CD14-positive monocyte (primary cell): Measurements from ENCODE around the gene RAD51C. TPM values are rescaled to one million over a fixed set of nuclear protein-coding genes. Genes with fewer than 3 reads are reported as not detected.

Experiments
- DNase-seq, 3 donors: peaks; one replicate each; pipeline ENCODE4 v3.0.0-alpha.2; 2011 to 2022
- H2AFZ ChIP-seq: 2 replicates; pipeline ENCODE4 v1.6.0; 2012; ENCODE audit warnings: mild to moderate bottlenecking, low read depth, low read length, inconsistent platforms; ENCODE audit not compliant: insufficient read depth, poor library complexity, severe bottlenecking
- H3K27ac ChIP-seq, 2 donors: 1 replicate in 1 of 2; 2 replicates in 1 of 2; pipeline ENCODE4 v1.5.1; 2012 to 2013; ENCODE audit warnings: low read length in 2 of 2, control low read depth in 1 of 2, inconsistent platforms in 1 of 2, low read depth in 1 of 2, mild to moderate bottlenecking in 1 of 2
- H3K27me3 ChIP-seq, 2 donors: one replicate each; pipeline versions ENCODE4 v1.6.0 to v1.6.1; 2011 to 2013; ENCODE audit warnings: low read length in 2 of 2; ENCODE audit not compliant: control insufficient read depth in 2 of 2, insufficient read depth in 2 of 2
- H3K36me3 ChIP-seq, 2 donors: replicated peaks in 1 of 2; 1 replicate in 1 of 2; 2 replicates in 1 of 2; pipeline versions ENCODE4 v1.5.1 to v1.6.1; 2012 to 2013; ENCODE audit warnings: low read length in 2 of 2, control low read depth in 1 of 2, inconsistent platforms in 1 of 2, mild to moderate bottlenecking in 1 of 2; ENCODE audit not compliant: insufficient read depth in 2 of 2, control insufficient read depth in 1 of 2
- H3K4me1 ChIP-seq, 2 donors: 1 replicate in 1 of 2; 2 replicates in 1 of 2; pipeline versions ENCODE4 v1.5.1 to v1.6.1; 2012 to 2013; ENCODE audit warnings: low read length in 2 of 2, control low read depth in 1 of 2, inconsistent platforms in 1 of 2, mild to moderate bottlenecking in 1 of 2, moderate library complexity in 1 of 2; ENCODE audit not compliant: insufficient read depth in 2 of 2, control insufficient read depth in 1 of 2
- H3K4me2 ChIP-seq: replicated peaks from 2 replicates; pipeline ENCODE3; 2012; ENCODE audit warnings: low read length, moderate library complexity, mild to moderate bottlenecking; ENCODE audit not compliant: poor library complexity, severe bottlenecking; ENCODE audit errors: extremely low read depth
- H3K4me3 ChIP-seq, 3 experiments: fragments of 200-600 bp in 1 of 3; sonication (generic) in 1 of 3; replicated peaks in 1 of 3; 1 replicate in 2 of 3; 2 replicates in 1 of 3; pipeline ENCODE4 v1.5.1; 2011 to 2013; ENCODE audit warnings: low read length in 3 of 3, mild to moderate bottlenecking in 3 of 3, control low read depth in 2 of 3, low read depth in 2 of 3, inconsistent platforms in 1 of 3, moderate library complexity in 1 of 3
- H3K79me2 ChIP-seq: 2 replicates; pipeline ENCODE4 v1.6.0; 2012; ENCODE audit warnings: mild to moderate bottlenecking, control low read depth, inconsistent platforms, low read length, moderate library complexity; ENCODE audit not compliant: insufficient read depth
- H3K9ac ChIP-seq: 2 replicates; pipeline ENCODE4 v1.6.0; 2017; ENCODE audit warnings: low read length, mild to moderate bottlenecking; ENCODE audit not compliant: insufficient read depth, poor library complexity, severe bottlenecking
- H3K9me3 ChIP-seq, 2 donors: replicated peaks in 1 of 2; 1 replicate in 1 of 2; 2 replicates in 1 of 2; pipeline versions ENCODE4 v1.5.1 to v1.6.1; 2012 to 2013; ENCODE audit warnings: low read length in 2 of 2, control low read depth in 1 of 2; ENCODE audit not compliant: control insufficient read depth in 1 of 2, insufficient read depth in 1 of 2
- H4K20me1 ChIP-seq: 2 replicates; pipeline ENCODE4 v1.6.0; 2012; ENCODE audit warnings: mild to moderate bottlenecking, low read length, control low read depth, moderate library complexity; ENCODE audit not compliant: insufficient read depth
- H3K27ac Mint-ChIP-seq, 7 donors: one replicate each; pipeline ENCODE4 v1.8.0; 2020; ENCODE audit warnings: mild to moderate bottlenecking in 7 of 7, mixed read lengths in 7 of 7, moderate library complexity in 6 of 7, inconsistent platforms in 2 of 7
- H3K27me3 Mint-ChIP-seq, 3 donors: one replicate each; pipeline ENCODE4 v1.8.0; 2021 to 2022; ENCODE audit warnings: low read depth in 3 of 3, mild to moderate bottlenecking in 3 of 3, mixed read lengths in 3 of 3, moderate library complexity in 3 of 3, inconsistent platforms in 1 of 3
- H3K36me3 Mint-ChIP-seq, 2 donors: one replicate each; pipeline ENCODE4 v1.8.0; 2020; ENCODE audit warnings: mixed read lengths in 2 of 2, inconsistent platforms in 1 of 2, mild to moderate bottlenecking in 1 of 2
- H3K4me1 Mint-ChIP-seq: one replicate; pipeline ENCODE4 v1.8.0; 2020; ENCODE audit warnings: mild to moderate bottlenecking, mixed read lengths
- H3K4me3 Mint-ChIP-seq, 2 donors: one replicate each; pipeline ENCODE4 v1.8.0; 2020; ENCODE audit warnings: mild to moderate bottlenecking in 2 of 2, mixed read lengths in 2 of 2, moderate library complexity in 1 of 2
- H3K9me3 Mint-ChIP-seq, 7 donors: one replicate each; pipeline ENCODE4 v1.8.0; 2020 to 2022; ENCODE audit warnings: mixed read lengths in 7 of 7, mild to moderate bottlenecking in 6 of 7, moderate library complexity in 6 of 7, inconsistent platforms in 2 of 7
- CTCF ChIP-seq: fragments of 200-600 bp; IDR thresholded peaks from one replicate; pipeline ENCODE4 v1.8.0; 2022; ENCODE audit warnings: antibody characterized with exemption, mild to moderate bottlenecking
- WGBS: methylation state at CpG from one replicate; pipeline ENCODE4 v1.1.5; 2013; ENCODE audit warnings: missing lambda C conversion rate; ENCODE audit not compliant: insufficient coverage; 5-methylcytosine and 5-hydroxymethylcytosine counted together
- intact Hi-C, 2 donors: fragments of 100-400 bp; cut with micrococcal nuclease; formaldehyde crosslinking; loops; one replicate each; pipeline versions ENCODE4 v1.15.0 to v1.15.1; 2023
- polyA plus RNA-seq, 3 donors: library from polyadenylated mRNA; depleted of rRNA in 1 of 3; unstranded in 2 of 3; stranded (reverse) in 1 of 3; fragments of 300-500 nt in 2 of 3; fragments of >200 nt in 1 of 3; fragmentation: Illumina TruSeq in 2 of 3; gene quantifications; 1 replicate in 2 of 3; 2 replicates in 1 of 3; pipeline ENCODE4 v1.2.3, GENCODE V29; 2012 to 2021

RAD51C gene
- polyA plus RNA-seq, 3 donors: 6.8 to 14.5 (median 13.1) TPM

- H3K4me3 Mint-ChIP-seq: no peak overlapping the region
- no peaks in the 10 kb centered on the region for H3K79me2 ChIP-seq
- no peak overlapping the region for H3K4me2 ChIP-seq
- no peaks in the 10 kb centered on the region for H3K27me3 ChIP-seq
- no peaks in the 10 kb centered on the region for H4K20me1 ChIP-seq
- H3K9me3 ChIP-seq: no peaks in the 10 kb centered on the region
- H3K4me1 Mint-ChIP-seq: peaks cover 16% of the 10 kb centered on the region
- H3K27ac ChIP-seq: no peak overlapping the region
- intact Hi-C loops: no loop called here
- peaks cover 7 to 8% of the 10 kb centered on the region in 2 donors for H3K4me1 ChIP-seq
- peaks cover 0 to 3% of the 10 kb centered on the region in 2 donors for H3K36me3 Mint-ChIP-seq
- peak overlapping the region in 1 of 7 donors; percentile 36 for H3K27ac Mint-ChIP-seq
- no peak overlapping the region for H3K9ac ChIP-seq
- TF ChIP-seq CTCF: no peak
- no peaks in the 10 kb centered on the region for H3K9me3 Mint-ChIP-seq
- H3K27me3 Mint-ChIP-seq: peaks cover 5 to 14% (median 6%) of the 10 kb centered on the region in 3 donors
- 100% methylated on average over 1 of the region's 2 CpGs for WGBS
- no peak for DNase-seq
- no peaks in the 10 kb centered on the region for H3K36me3 ChIP-seq
- H2AFZ ChIP-seq: no peak overlapping the region
- no peak overlapping the region for H3K4me3 ChIP-seq
Measured at GRCh38 chr17:58668598-58668935, 23.8 kb upstream of the RAD51C start.

GRCh38 chr17:58669853-58670252 lies 22.5 kb upstream of the RAD51C start:
- Histone ChIP-seq H3K9me3 (no peaks in the 10 kb centered on the region), H3K4me2 (no peak overlapping the region), H3K36me3 (no peaks in the 10 kb centered on the region), H4K20me1 (no peaks in the 10 kb centered on the region), H3K4me1 (peaks cover 7 to 8% of the 10 kb centered on the region in 2 donors), H2AFZ (no peak overlapping the region), H3K4me3 (no peak overlapping the region), H3K27me3 (no peaks in the 10 kb centered on the region), H3K79me2 (no peaks in the 10 kb centered on the region), H3K27ac (no peak overlapping the region), H3K9ac (no peak overlapping the region)
- Mint-ChIP-seq H3K4me3 (peak overlapping the region in 1 of 2 donors; percentile 22), H3K36me3 (peaks cover 0 to 3% of the 10 kb centered on the region in 2 donors), H3K9me3 (no peaks in the 10 kb centered on the region), H3K27me3 (peaks cover 6 to 12% (median 6%) of the 10 kb centered on the region in 3 donors), H3K27ac (no peak overlapping the region), H3K4me1 (peaks cover 16% of the 10 kb centered on the region)
- no peak for TF ChIP-seq CTCF
- intact Hi-C loops: no loop called here
- no peak for DNase-seq
- WGBS: 94% methylated on average over 2 of the region's 6 CpGs
